ENCODE results near the gene HSPB2. TPM values are rescaled to one million over a fixed set of nuclear protein-coding genes. Genes with fewer than 3 reads are reported as not detected.
A peak's percentile ranks its signal among the peaks of the same experiment; 100 is the strongest.
"Not testable (repeated sequence)": the region's sequence is repeated elsewhere in the genome, so short reads cannot be mapped to it uniquely, and the experiment has no call there.

The HSPB2 gene
- total RNA-seq, 2 donors from 2014 or later, result 0.25 to 2.2 TPM

DNA sequence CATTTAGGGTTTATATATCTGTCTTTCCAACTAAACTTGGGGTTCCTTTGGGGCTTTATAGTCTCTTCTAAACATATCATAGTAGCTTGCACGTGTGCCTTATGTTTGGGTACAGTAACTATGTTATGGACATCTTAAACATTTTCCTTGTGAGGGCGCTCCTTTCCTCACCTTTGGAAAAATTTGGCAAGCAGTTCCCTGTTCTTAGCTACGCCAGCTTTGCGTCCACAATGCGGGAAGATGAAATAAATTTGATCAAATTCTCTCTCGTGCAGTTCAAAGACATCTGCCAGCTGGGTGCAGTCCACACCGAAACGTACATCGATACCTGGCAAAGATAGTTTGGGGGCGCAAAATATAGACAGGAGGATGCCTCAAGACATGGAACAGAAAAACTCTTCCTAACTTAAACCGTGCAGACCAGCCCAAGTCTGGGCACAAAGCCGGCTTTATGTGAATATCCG lies 34.1 kb upstream of the HSPB2 start:
- intact Hi-C loops (cut with DNase I), result loop anchor here (5.0 kb wide), 1 partner anchor 99 kb away; no protein-coding TSS in a partner anchor
- Histone ChIP-seq H3K4me1 (no peaks in the 10 kb centered on the region), H3K36me3 (no peaks in the 10 kb centered on the region), H3K9ac (ENCODE audit: low read depth in 2 of 2, low read length in 2 of 2) (peak overlapping the region; percentile 72 to 86), H3K4me3 (peak overlapping the region; percentile 52), H3K9me3 (no peaks in the 10 kb centered on the region), H3K27me3 (no peaks in the 10 kb centered on the region), H3K27ac (peak overlapping the region; percentile 91)
- TF ChIP-seq CTCF (IDR thresholded peaks at IDR 0.05), result no peak
- no peak for DNase-seq

- Histone ChIP-seq H3K9me3 (no peaks in the 10 kb centered on the region), H3K9ac (ENCODE audit: low read depth in 2 of 2, low read length in 2 of 2) (peak within 1 kb of the TSS; percentile 72 to 86), H3K36me3 (no peaks in the 10 kb centered on the region), H3K4me1 (no peaks in the 10 kb centered on the region), H3K4me3 (peak within 1 kb of the TSS; percentile 52), H3K27ac (peak within 1 kb of the TSS; percentile 91), H3K27me3 (no peaks in the 10 kb centered on the region)
- peak; percentile 94 for TF ChIP-seq CTCF (IDR thresholded peaks at IDR 0.05)
- intact Hi-C loops (cut with DNase I), result loop anchor here (5.0 kb wide), 1 partner anchor 98 kb away; no protein-coding TSS in a partner anchor
- DNase-seq, result peak; percentile 98
Observed at GRCh38 chr11:111878849-111879636, 33.5 kb upstream of the HSPB2 start, which contains the start of the genes CFAP68 and FDXACB1. Gene CFAP68 (plus strand): TSS chr11:111879541. CDS start chr11:111879561, 20 bp downstream. Gene FDXACB1 (minus strand): TSS chr11:111879165. CDS start chr11:111879132, 33 bp downstream.

DNA sequence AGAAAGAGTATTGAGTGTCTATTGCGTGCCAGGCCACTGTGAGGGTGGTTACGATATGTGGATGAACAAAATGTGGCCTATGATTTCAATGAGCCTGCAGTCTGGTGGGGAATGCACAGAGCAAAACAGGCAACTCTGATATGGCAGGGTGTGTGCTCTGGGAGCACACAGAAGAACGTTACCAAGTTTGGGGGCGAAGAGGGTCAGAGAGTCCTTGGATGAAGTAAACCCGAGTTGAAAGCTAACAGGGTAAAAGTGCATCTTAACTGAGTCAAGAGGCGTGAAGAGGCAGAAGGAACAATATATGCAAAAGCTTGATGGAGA lies 32.9 kb upstream of the HSPB2 start:
- H3K9ac ChIP-seq (ENCODE audit: low read depth in 2 of 2, low read length in 2 of 2), result peak overlapping the region; percentile 72 to 75
- H3K4me1 ChIP-seq, result no peaks in the 10 kb centered on the region
- no peaks in the 10 kb centered on the region for H3K36me3 ChIP-seq
- TF ChIP-seq CTCF (IDR thresholded peaks at IDR 0.05), result no peak
- no peaks in the 10 kb centered on the region for H3K27me3 ChIP-seq
- no peaks in the 10 kb centered on the region for H3K9me3 ChIP-seq
- no peak for DNase-seq
- peak overlapping the region; percentile 52 for H3K4me3 ChIP-seq
- intact Hi-C loops (cut with DNase I), result loop anchor here (5.0 kb wide), 1 partner anchor 98 kb away; no protein-coding TSS in a partner anchor
- H3K27ac ChIP-seq, result peak overlapping the region; percentile 91

- Histone ChIP-seq H3K4me3 (no peak overlapping the region), H3K9ac (ENCODE audit: low read depth in 2 of 2, low read length in 2 of 2) (no peak overlapping the region), H3K27ac (no peak overlapping the region), H3K36me3 (no peaks in the 10 kb centered on the region), H3K27me3 (no peaks in the 10 kb centered on the region), H3K4me1 (no peaks in the 10 kb centered on the region), H3K9me3 (no peaks in the 10 kb centered on the region)
- intact Hi-C loops (cut with DNase I), result loop anchor here (5.0 kb wide), 1 partner anchor 40 kb away; no protein-coding TSS in a partner anchor
- DNase-seq, result no peak
- no peak for TF ChIP-seq CTCF (IDR thresholded peaks at IDR 0.05)
Observed at GRCh38 chr11:111882202-111882601, 30.3 kb upstream of the HSPB2 start.

DNA sequence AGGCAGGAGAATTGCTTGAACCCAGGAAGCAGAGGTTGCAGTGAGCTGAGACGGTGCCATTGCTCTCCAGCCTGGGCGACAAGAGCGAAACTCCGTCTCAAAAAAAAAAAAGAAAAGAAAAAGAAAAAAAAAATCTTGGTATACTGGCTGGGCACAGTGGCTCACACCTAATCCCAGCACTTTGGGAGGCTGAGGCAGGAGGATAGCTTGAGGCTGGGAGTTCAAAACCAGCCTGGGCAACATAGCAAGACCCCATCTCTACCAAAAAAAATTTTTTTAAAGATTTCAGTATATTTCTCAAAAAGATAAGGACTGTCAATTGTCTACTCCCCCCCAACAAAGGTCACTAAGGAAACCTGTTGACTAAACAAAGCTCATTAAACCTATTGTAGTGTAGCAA lies 27.5 kb upstream of the HSPB2 start:
- H3K4me1 ChIP-seq; intact Hi-C loops (cut with DNase I); H3K9ac ChIP-seq (ENCODE audit: low read depth in 2 of 2, low read length in 2 of 2); DNase-seq; H3K4me3 ChIP-seq; H3K36me3 ChIP-seq; H3K27me3 ChIP-seq; H3K9me3 ChIP-seq; H3K27ac ChIP-seq: not testable (repeated sequence)

DNA sequence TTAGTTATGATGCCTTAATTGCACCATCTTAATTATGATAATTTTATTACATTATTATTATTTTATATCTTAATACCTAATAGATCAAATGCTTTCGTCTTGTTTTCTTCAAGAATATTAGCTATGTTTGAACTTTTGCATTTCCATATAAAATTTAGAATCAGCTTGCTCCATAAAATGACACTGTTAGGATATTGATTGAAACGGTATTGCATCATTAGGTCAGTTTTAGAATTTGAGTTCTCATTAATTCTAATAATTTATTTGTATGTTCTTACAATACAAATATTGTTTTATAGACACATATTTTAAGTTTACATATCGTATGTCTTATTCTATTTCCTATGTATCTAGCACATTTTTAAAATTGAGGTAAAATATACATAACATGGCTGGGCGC lies 26.5 kb upstream of the HSPB2 start:
- Histone ChIP-seq H3K27me3 (no peaks in the 10 kb centered on the region), H3K9ac (ENCODE audit: low read depth in 2 of 2, low read length in 2 of 2) (no peak overlapping the region), H3K9me3 (no peaks in the 10 kb centered on the region), H3K4me1 (no peaks in the 10 kb centered on the region), H3K36me3 (no peaks in the 10 kb centered on the region), H3K27ac (no peak overlapping the region), H3K4me3 (no peak overlapping the region)
- no peak for TF ChIP-seq CTCF (IDR thresholded peaks at IDR 0.05)
- intact Hi-C loops (cut with DNase I), result no loop called here
- DNase-seq, result no peak

All from colonic mucosa (tissue), 4 donors.